Endodermal cell (in vitro differentiated cells): ENCODE results near the gene CD6. TPM values are rescaled to one million over a fixed set of nuclear protein-coding genes. Genes with fewer than 3 reads are reported as not detected.

Experiments
- DNase-seq: peaks from one replicate; pipeline ENCODE4 v3.0.0-alpha.2; 2017
- H3K27ac ChIP-seq: 2 replicates; pipeline ENCODE4 v1.5.1; 2013; ENCODE audit warnings: mild to moderate bottlenecking, low read depth, low read length, moderate library complexity
- H3K27me3 ChIP-seq: 2 replicates; pipeline ENCODE4 v1.6.1; 2013; ENCODE audit warnings: mild to moderate bottlenecking, low read length, moderate library complexity; ENCODE audit not compliant: insufficient read depth, control insufficient read depth, poor library complexity, severe bottlenecking
- H3K36me3 ChIP-seq: 2 replicates; pipeline ENCODE4 v1.7.0; 2013; ENCODE audit warnings: mild to moderate bottlenecking, low read length, moderate library complexity; ENCODE audit not compliant: control insufficient read depth, insufficient read depth
- H3K4me1 ChIP-seq: one replicate; pipeline ENCODE4 v1.7.0; 2013; ENCODE audit warnings: low read length; ENCODE audit not compliant: control insufficient read depth, insufficient read depth
- H3K4me3 ChIP-seq: 2 replicates; pipeline ENCODE4 v1.5.1; 2013; ENCODE audit warnings: mild to moderate bottlenecking, low read length, moderate library complexity
- H3K9ac ChIP-seq: 2 replicates; pipeline ENCODE4 v1.6.1; 2013; ENCODE audit warnings: mild to moderate bottlenecking, low read length, moderate library complexity; ENCODE audit not compliant: poor library complexity, severe bottlenecking; ENCODE audit errors: extremely low read depth
- H3K9me3 ChIP-seq: 2 replicates; pipeline ENCODE4 v1.6.1; 2013; ENCODE audit warnings: mild to moderate bottlenecking, low read length, moderate library complexity; ENCODE audit not compliant: control insufficient read depth
- H3K27ac Mint-ChIP-seq: 2 replicates; pipeline ENCODE4 v1.8.0; 2020; ENCODE audit warnings: mixed read lengths
- H3K27me3 Mint-ChIP-seq: 2 replicates; pipeline ENCODE4 v1.8.0; 2021; ENCODE audit warnings: mild to moderate bottlenecking, mixed read lengths; ENCODE audit not compliant: insufficient read depth
- H3K36me3 Mint-ChIP-seq: 2 replicates; pipeline ENCODE4 v1.8.0; 2020; ENCODE audit warnings: low read depth, mixed read lengths
- H3K4me1 Mint-ChIP-seq: 2 replicates; pipeline ENCODE4 v1.8.0; 2020; ENCODE audit warnings: mixed read lengths
- H3K4me3 Mint-ChIP-seq: 2 replicates; pipeline ENCODE4 v1.8.0; 2020; ENCODE audit warnings: mild to moderate bottlenecking, moderate library complexity, mixed read lengths
- H3K9me3 Mint-ChIP-seq: 2 replicates; pipeline ENCODE4 v1.8.0; 2020; ENCODE audit warnings: mild to moderate bottlenecking, mixed read lengths
- CTCF ChIP-seq: fragments of 200-600 bp; sonication (generic); conservative IDR thresholded peaks from 2 replicates; pipeline ENCODE4 v1.5.0; 2021; ENCODE audit warnings: antibody characterized with exemption, mild to moderate bottlenecking
- WGBS, 2 experiments: methylation state at CpG; one replicate each; pipeline versions ENCODE4 v1.1.5 to v1.1.7; 2013; ENCODE audit warnings: missing lambda C conversion rate in 2 of 2, mixed read lengths in 1 of 2; ENCODE audit not compliant: insufficient coverage in 1 of 2, insufficient read length in 1 of 2; 5-methylcytosine and 5-hydroxymethylcytosine counted together
- total RNA-seq, 2 donors: library from RNA; stranded (reverse); fragmentation: NEBNext Ultra II Directional in 1 of 2; extraction: Animal tissue kit (Norgen Biotek cat#: 25700) in 1 of 2; gene quantifications; 2 replicates in 1 of 2; 3 replicates in 1 of 2; pipeline ENCODE4 v1.2.1, GENCODE V29; 2021

CD6 gene
- total RNA-seq, 2 donors from 2014 or later, result 1.5 to 1.6 TPM

- no peaks in the 10 kb centered on the region for H3K36me3 Mint-ChIP-seq
- H3K27me3 ChIP-seq, result peaks cover 7% of the 10 kb centered on the region
- peak; percentile 15 for DNase-seq
- no peaks in the 10 kb centered on the region for H3K36me3 ChIP-seq
- peaks cover 2% of the 10 kb centered on the region for H3K4me1 Mint-ChIP-seq
- no peaks in the 10 kb centered on the region for H3K4me1 ChIP-seq
- H3K27ac Mint-ChIP-seq, result no peak overlapping the region
- H3K9me3 Mint-ChIP-seq, result no peaks in the 10 kb centered on the region
- no peak overlapping the region for H3K27ac ChIP-seq
- TF ChIP-seq CTCF, result no peak
- no peaks in the 10 kb centered on the region for H3K9me3 ChIP-seq
- no peak overlapping the region for H3K9ac ChIP-seq
- H3K4me3 ChIP-seq, result no peak overlapping the region
- no peak overlapping the region for H3K4me3 Mint-ChIP-seq
- H3K27me3 Mint-ChIP-seq, result peaks cover 12% of the 10 kb centered on the region
- 93 to 100% methylated on average over 1 to 2 of the region's 2 CpGs for WGBS, 2 experiments
Observed at GRCh38 chr11:60985501-60985900, 14.0 kb downstream of the CD6 start.

GRCh38 chr11:60985991-60986915, 14.8 kb downstream of the CD6 start:
- Mint-ChIP-seq H3K9me3 (no peaks in the 10 kb centered on the region), H3K4me1 (peaks cover 2% of the 10 kb centered on the region), H3K27ac (no peak overlapping the region), H3K27me3 (peaks cover 11% of the 10 kb centered on the region), H3K36me3 (no peaks in the 10 kb centered on the region), H3K4me3 (no peak overlapping the region)
- H3K9me3 ChIP-seq, result no peaks in the 10 kb centered on the region
- H3K4me3 ChIP-seq, result no peak overlapping the region
- H3K9ac ChIP-seq, result no peak overlapping the region
- WGBS, 2 experiments, result 88 to 91% methylated on average over 14 to 17 of the region's 17 CpGs
- DNase-seq, result peak; percentile 31
- H3K27me3 ChIP-seq, result peaks cover 7% of the 10 kb centered on the region
- no peak overlapping the region for H3K27ac ChIP-seq
- TF ChIP-seq CTCF, result no peak
- no peaks in the 10 kb centered on the region for H3K4me1 ChIP-seq
- H3K36me3 ChIP-seq, result no peaks in the 10 kb centered on the region

- DNase-seq, result peak; percentile 8
- Mint-ChIP-seq H3K27me3 (peaks cover 13% of the 10 kb centered on the region), H3K36me3 (no peaks in the 10 kb centered on the region), H3K9me3 (no peaks in the 10 kb centered on the region), H3K27ac (no peak overlapping the region), H3K4me1 (peaks cover under 1% of the 10 kb centered on the region), H3K4me3 (no peak overlapping the region)
- Histone ChIP-seq H3K27ac (no peak overlapping the region), H3K4me1 (no peaks in the 10 kb centered on the region), H3K36me3 (no peaks in the 10 kb centered on the region), H3K9ac (no peak overlapping the region), H3K4me3 (no peak overlapping the region), H3K27me3 (peaks cover 7% of the 10 kb centered on the region), H3K9me3 (no peaks in the 10 kb centered on the region)
- no peak for TF ChIP-seq CTCF
- 81 to 84% methylated on average over 6 to 9 of the region's 9 CpGs for WGBS, 2 experiments
Observed at GRCh38 chr11:60987577-60988277, 16.2 kb downstream of the CD6 start.
